Endodermal cell (in vitro differentiated cells): Measurements from ENCODE around the gene SPOP. TPM values are rescaled to one million over a fixed set of nuclear protein-coding genes. Genes with fewer than 3 reads are reported as not detected.

Experiments
- DNase-seq: peaks from one replicate; pipeline ENCODE4 v3.0.0-alpha.2; 2017
- H3K27ac ChIP-seq: 2 replicates; pipeline ENCODE4 v1.5.1; 2013; ENCODE audit warnings: mild to moderate bottlenecking, low read depth, low read length, moderate library complexity
- H3K27me3 ChIP-seq: 2 replicates; pipeline ENCODE4 v1.6.1; 2013; ENCODE audit warnings: mild to moderate bottlenecking, low read length, moderate library complexity; ENCODE audit not compliant: insufficient read depth, control insufficient read depth, poor library complexity, severe bottlenecking
- H3K36me3 ChIP-seq: 2 replicates; pipeline ENCODE4 v1.7.0; 2013; ENCODE audit warnings: mild to moderate bottlenecking, low read length, moderate library complexity; ENCODE audit not compliant: control insufficient read depth, insufficient read depth
- H3K4me1 ChIP-seq: one replicate; pipeline ENCODE4 v1.7.0; 2013; ENCODE audit warnings: low read length; ENCODE audit not compliant: control insufficient read depth, insufficient read depth
- H3K4me3 ChIP-seq: 2 replicates; pipeline ENCODE4 v1.5.1; 2013; ENCODE audit warnings: mild to moderate bottlenecking, low read length, moderate library complexity
- H3K9ac ChIP-seq: 2 replicates; pipeline ENCODE4 v1.6.1; 2013; ENCODE audit warnings: mild to moderate bottlenecking, low read length, moderate library complexity; ENCODE audit not compliant: poor library complexity, severe bottlenecking; ENCODE audit errors: extremely low read depth
- H3K9me3 ChIP-seq: 2 replicates; pipeline ENCODE4 v1.6.1; 2013; ENCODE audit warnings: mild to moderate bottlenecking, low read length, moderate library complexity; ENCODE audit not compliant: control insufficient read depth
- H3K27ac Mint-ChIP-seq: 2 replicates; pipeline ENCODE4 v1.8.0; 2020; ENCODE audit warnings: mixed read lengths
- H3K27me3 Mint-ChIP-seq: 2 replicates; pipeline ENCODE4 v1.8.0; 2021; ENCODE audit warnings: mild to moderate bottlenecking, mixed read lengths; ENCODE audit not compliant: insufficient read depth
- H3K36me3 Mint-ChIP-seq: 2 replicates; pipeline ENCODE4 v1.8.0; 2020; ENCODE audit warnings: low read depth, mixed read lengths
- H3K4me1 Mint-ChIP-seq: 2 replicates; pipeline ENCODE4 v1.8.0; 2020; ENCODE audit warnings: mixed read lengths
- H3K4me3 Mint-ChIP-seq: 2 replicates; pipeline ENCODE4 v1.8.0; 2020; ENCODE audit warnings: mild to moderate bottlenecking, moderate library complexity, mixed read lengths
- H3K9me3 Mint-ChIP-seq: 2 replicates; pipeline ENCODE4 v1.8.0; 2020; ENCODE audit warnings: mild to moderate bottlenecking, mixed read lengths
- CTCF ChIP-seq: fragments of 200-600 bp; sonication (generic); conservative IDR thresholded peaks from 2 replicates; pipeline ENCODE4 v1.5.0; 2021; ENCODE audit warnings: antibody characterized with exemption, mild to moderate bottlenecking
- WGBS, 2 experiments: methylation state at CpG; one replicate each; pipeline versions ENCODE4 v1.1.5 to v1.1.7; 2013; ENCODE audit warnings: missing lambda C conversion rate in 2 of 2, mixed read lengths in 1 of 2; ENCODE audit not compliant: insufficient coverage in 1 of 2, insufficient read length in 1 of 2; 5-methylcytosine and 5-hydroxymethylcytosine counted together
- total RNA-seq, 2 donors: library from RNA; stranded (reverse); fragmentation: NEBNext Ultra II Directional in 1 of 2; extraction: Animal tissue kit (Norgen Biotek cat#: 25700) in 1 of 2; gene quantifications; 2 replicates in 1 of 2; 3 replicates in 1 of 2; pipeline ENCODE4 v1.2.1, GENCODE V29; 2021

Gene SPOP
- total RNA-seq, 2 donors from 2014 or later = 39.9 to 41.3 TPM

GRCh38 chr17:49567871-49568694 is 109.8 kb downstream of the SPOP start:
- Histone ChIP-seq H3K36me3 (no peaks in the 10 kb centered on the region), H3K4me1 (no peaks in the 10 kb centered on the region), H3K9ac (no peak overlapping the region), H3K27ac (no peak overlapping the region), H3K9me3 (no peaks in the 10 kb centered on the region), H3K4me3 (peak overlapping the region; percentile 28), H3K27me3 (peaks cover 37% of the 10 kb centered on the region)
- peak; percentile 97 for TF ChIP-seq CTCF
- Mint-ChIP-seq H3K36me3 (no peaks in the 10 kb centered on the region), H3K27ac (no peak overlapping the region), H3K4me1 (peaks cover 6% of the 10 kb centered on the region), H3K9me3 (no peaks in the 10 kb centered on the region), H3K27me3 (peaks cover 51% of the 10 kb centered on the region), H3K4me3 (peak overlapping the region; percentile 38)
- DNase-seq = peak; percentile 98
- WGBS, 2 experiments = 28 to 37% methylated on average over 27 to 42 of the region's 42 CpGs

GRCh38 chr17:49567104-49567521 is 110.8 kb downstream of the SPOP start:
- Mint-ChIP-seq H3K36me3 (no peaks in the 10 kb centered on the region), H3K4me1 (peaks cover 6% of the 10 kb centered on the region), H3K4me3 (no peak overlapping the region), H3K27me3 (peaks cover 45% of the 10 kb centered on the region), H3K9me3 (no peaks in the 10 kb centered on the region), H3K27ac (no peak overlapping the region)
- Histone ChIP-seq H3K4me3 (no peak overlapping the region), H3K36me3 (no peaks in the 10 kb centered on the region), H3K4me1 (no peaks in the 10 kb centered on the region), H3K27ac (no peak overlapping the region), H3K9me3 (no peaks in the 10 kb centered on the region), H3K27me3 (peaks cover 27% of the 10 kb centered on the region), H3K9ac (no peak overlapping the region)
- WGBS, 2 experiments = 73 to 83% methylated on average over 5 to 9 of the region's 9 CpGs
- DNase-seq = no peak
- TF ChIP-seq CTCF = no peak

- TF ChIP-seq CTCF = no peak
- no peaks in the 10 kb centered on the region for H3K4me1 ChIP-seq
- peaks cover 6% of the 10 kb centered on the region for H3K4me1 Mint-ChIP-seq
- H3K27ac ChIP-seq = no peak overlapping the region
- WGBS, 2 experiments = 79 to 88% methylated on average over 3 to 5 of the region's 5 CpGs
- H3K4me3 ChIP-seq = no peak overlapping the region
- DNase-seq = no peak
- no peaks in the 10 kb centered on the region for H3K9me3 Mint-ChIP-seq
- H3K36me3 Mint-ChIP-seq = no peaks in the 10 kb centered on the region
- peaks cover 41% of the 10 kb centered on the region for H3K27me3 Mint-ChIP-seq
- no peak overlapping the region for H3K9ac ChIP-seq
- no peak overlapping the region for H3K27ac Mint-ChIP-seq
- no peaks in the 10 kb centered on the region for H3K9me3 ChIP-seq
- H3K36me3 ChIP-seq = no peaks in the 10 kb centered on the region
- H3K4me3 Mint-ChIP-seq = no peak overlapping the region
- H3K27me3 ChIP-seq = peaks cover 23% of the 10 kb centered on the region
Observed at GRCh38 chr17:49566668-49567071, 111.2 kb downstream of the SPOP start.
